DOHH2 (cell line): ENCODE measurements around the gene IP6K1.

Experiments
- CTCF ChIP-seq: fragments of 200-600 bp; sonication (generic); IDR thresholded peaks from one replicate; pipeline ENCODE4 v1.5.1; 2014; ENCODE audit warnings: antibody characterized with exemption, mild to moderate bottlenecking, low read depth, low read length; ENCODE audit not compliant: poor library complexity, severe bottlenecking
- EZH2phosphoT487 ChIP-seq: fragments of 200-600 bp; sonication (generic); IDR thresholded peaks from 2 replicates; pipeline ENCODE4 v1.6.1; 2017; ENCODE audit warnings: borderline replicate concordance, mild to moderate bottlenecking, antibody characterized with exemption, low read length, moderate library complexity, mixed read lengths

GRCh38 chr3:49787182-49787464 lies 781 bp upstream of the IP6K1 start:
- TF ChIP-seq CTCF (no peak), EZH2phosphoT487 (no peak)
